HL-60 (cell line): Measurements from ENCODE around the gene VWA5A.

Experiments
- DNase-seq, 2 experiments: peaks; one replicate each; pipeline ENCODE4 v3.0.0-alpha.2; 2010 to 2020; ENCODE audit warnings: low read depth in 1 of 2, low spot score in 1 of 2
- H3K27ac ChIP-seq: fragments of 250-450 bp; sonication (Bioruptor Pico); replicated peaks from 2 replicates; pipeline ENCODE4 v1.5.1; 2020; ENCODE audit warnings: mild to moderate bottlenecking, moderate library complexity
- H3K27me3 ChIP-seq: fragments of 250-450 bp; sonication (Bioruptor Pico); 2 replicates; pipeline ENCODE4 v1.5.1; 2021; ENCODE audit warnings: mild to moderate bottlenecking, moderate library complexity; ENCODE audit not compliant: insufficient read depth, poor library complexity, severe bottlenecking
- H3K4me3 ChIP-seq: replicated peaks from 2 replicates; pipeline ENCODE4 v1.5.1; 2011; ENCODE audit warnings: mild to moderate bottlenecking, control low read depth, low read length; ENCODE audit not compliant: insufficient read depth
- CTCF ChIP-seq: IDR thresholded peaks from one replicate; pipeline ENCODE4 v1.5.1; 2011; ENCODE audit warnings: low read length, control low read depth, inconsistent platforms; ENCODE audit not compliant: insufficient read depth
- GABPA ChIP-seq: IDR thresholded peaks from 2 replicates; pipeline ENCODE4 v1.6.1; 2012; ENCODE audit warnings: low read depth
- POLR2AphosphoS5 ChIP-seq: IDR thresholded peaks from 2 replicates; pipeline ENCODE4 v1.6.1; 2012; ENCODE audit warnings: low read depth
- REST ChIP-seq: IDR thresholded peaks from 2 replicates; pipeline ENCODE4 v1.6.1; 2012; ENCODE audit warnings: low read depth; ENCODE audit not compliant: insufficient replicate concordance
- SPI1 ChIP-seq: IDR thresholded peaks from 2 replicates; pipeline ENCODE4 v1.6.1; 2012; ENCODE audit warnings: low read depth, mild to moderate bottlenecking, borderline replicate concordance

Gene VWA5A

GRCh38 chr11:124113890-124114289 is 1.4 kb upstream of the VWA5A start:
- DNase-seq: no peak
- no peak for TF ChIP-seq SPI1
- no peak for TF ChIP-seq CTCF
- no peak for TF ChIP-seq POLR2AphosphoS5
- Histone ChIP-seq H3K4me3 (no peak overlapping the region), H3K27me3 (no peaks in the 10 kb centered on the region), H3K27ac (no peak overlapping the region)

- no peak for DNase-seq
- TF ChIP-seq REST (no peak), SPI1 (no peak), POLR2AphosphoS5 (no peak), CTCF (no peak), GABPA (no peak)
- Histone ChIP-seq H3K27me3 (no peaks in the 10 kb centered on the region), H3K27ac (no peak overlapping the region), H3K4me3 (no peak overlapping the region)
Measured at GRCh38 chr11:124115782-124116616, 749 bp downstream of the VWA5A start.

- H3K27ac ChIP-seq: no peak overlapping the region
- no peak for DNase-seq
- TF ChIP-seq CTCF (no peak), GABPA (no peak), REST (no peak)
- no peaks in the 10 kb centered on the region for H3K27me3 ChIP-seq
- no peak overlapping the region for H3K4me3 ChIP-seq
Measured at GRCh38 chr11:124119103-124119502, 3.9 kb downstream of the VWA5A start.

- TF ChIP-seq POLR2AphosphoS5 (no peak), CTCF (no peak), SPI1 (no peak), REST (no peak), GABPA (no peak)
- no peak overlapping the region for H3K27ac ChIP-seq
- DNase-seq: no peak
- no peaks in the 10 kb centered on the region for H3K27me3 ChIP-seq
- no peak overlapping the region for H3K4me3 ChIP-seq
Measured at GRCh38 chr11:124120891-124121290, 5.6 kb downstream of the VWA5A start.
